RKO (cell line): ENCODE data around the gene HNRNPA0.
"Not testable (repeated sequence)": the region's sequence is repeated elsewhere in the genome, so short reads cannot be mapped to it uniquely, and the experiment has no call there.

Experiments used
- DNase-seq: peaks from one replicate; pipeline ENCODE4 v3.0.0-alpha.2; 2016; ENCODE audit warnings: low spot score

Gene HNRNPA0

DNA sequence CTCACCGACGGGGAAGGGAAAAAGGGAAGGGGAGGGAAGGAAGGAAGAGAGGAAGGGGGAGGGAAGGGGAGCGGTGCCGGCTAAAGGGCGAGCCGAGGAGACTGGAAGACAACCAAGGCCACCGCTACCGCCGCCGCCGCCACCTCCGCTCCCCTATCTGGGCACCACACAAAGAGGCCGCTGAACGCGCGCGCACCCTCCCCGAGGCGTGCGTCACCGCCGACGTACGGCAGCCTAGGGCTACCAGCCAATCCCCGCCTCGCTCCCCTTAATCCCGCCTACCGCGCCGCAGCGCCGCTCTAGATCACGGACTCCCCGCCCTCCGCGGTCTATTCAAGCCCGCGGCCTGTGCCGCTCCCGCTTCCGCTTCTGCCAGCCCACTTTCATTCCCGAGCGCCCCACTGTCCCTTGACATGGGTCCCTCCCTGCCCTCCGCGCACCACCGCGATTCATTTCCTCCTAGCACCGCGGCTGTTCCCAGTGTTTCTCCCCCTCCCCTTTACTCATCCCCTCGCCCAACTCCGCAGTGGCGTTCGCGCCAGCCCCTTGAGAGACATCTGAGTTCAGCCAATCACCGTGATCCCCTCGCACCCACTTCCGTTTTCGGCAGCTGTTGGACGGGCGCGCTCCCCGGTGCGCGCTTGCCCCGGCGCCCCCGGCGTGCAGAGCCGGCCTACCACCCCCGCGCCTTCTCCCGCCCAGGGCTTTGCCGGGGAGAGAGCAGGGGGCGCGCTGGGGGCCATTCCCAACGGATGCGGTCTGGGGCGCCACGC is at the start of gene HNRNPA0:
Gene HNRNPA0, minus strand, starts transcription at position 176 of the 773 bp plus-strand sequence. CDS start 297 bp downstream, outside the sequence.
- DNase-seq: peak; percentile 95

DNA sequence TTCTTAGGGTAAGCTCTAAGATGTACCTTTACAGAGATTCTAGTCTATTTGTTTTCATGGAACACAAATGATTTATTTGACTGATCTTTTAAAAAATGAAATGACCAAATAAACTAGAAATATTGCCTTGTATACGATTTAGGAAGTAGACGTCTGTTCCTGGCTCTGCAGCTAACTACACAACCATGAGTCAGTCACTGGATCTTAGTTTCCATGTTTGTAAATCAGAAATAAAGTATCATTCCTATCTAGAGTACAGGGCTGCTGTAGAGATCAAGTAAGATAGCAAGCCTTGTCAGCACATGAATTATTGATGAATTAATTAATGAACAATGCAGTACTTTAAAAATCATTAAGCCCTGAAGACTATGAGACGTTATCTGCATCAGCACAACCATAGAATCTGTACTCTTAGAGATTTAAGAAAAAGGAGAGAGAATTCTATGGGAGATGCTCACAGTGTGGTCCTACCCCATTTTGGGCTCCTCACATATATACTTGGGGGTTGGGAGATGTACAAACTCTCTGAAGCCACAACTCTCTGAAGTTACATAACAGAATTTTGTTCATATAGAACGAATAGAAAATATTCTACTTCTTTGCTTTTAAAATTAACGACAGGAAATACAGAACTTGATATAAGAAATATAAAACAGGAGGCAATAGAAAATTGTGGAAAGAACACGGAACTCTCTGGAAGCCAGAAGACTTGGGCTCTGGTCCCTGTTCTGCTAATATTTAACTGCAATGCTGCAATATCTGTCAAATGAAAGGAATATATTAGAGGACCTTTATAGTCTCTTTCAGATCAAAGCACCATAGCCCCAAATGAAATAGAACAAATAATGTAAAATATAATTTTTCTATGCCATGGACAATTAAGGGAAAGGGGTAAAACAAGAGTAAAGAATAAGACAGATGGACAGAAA is 48.4 kb upstream of the HNRNPA0 start:
- no peak for DNase-seq

DNA sequence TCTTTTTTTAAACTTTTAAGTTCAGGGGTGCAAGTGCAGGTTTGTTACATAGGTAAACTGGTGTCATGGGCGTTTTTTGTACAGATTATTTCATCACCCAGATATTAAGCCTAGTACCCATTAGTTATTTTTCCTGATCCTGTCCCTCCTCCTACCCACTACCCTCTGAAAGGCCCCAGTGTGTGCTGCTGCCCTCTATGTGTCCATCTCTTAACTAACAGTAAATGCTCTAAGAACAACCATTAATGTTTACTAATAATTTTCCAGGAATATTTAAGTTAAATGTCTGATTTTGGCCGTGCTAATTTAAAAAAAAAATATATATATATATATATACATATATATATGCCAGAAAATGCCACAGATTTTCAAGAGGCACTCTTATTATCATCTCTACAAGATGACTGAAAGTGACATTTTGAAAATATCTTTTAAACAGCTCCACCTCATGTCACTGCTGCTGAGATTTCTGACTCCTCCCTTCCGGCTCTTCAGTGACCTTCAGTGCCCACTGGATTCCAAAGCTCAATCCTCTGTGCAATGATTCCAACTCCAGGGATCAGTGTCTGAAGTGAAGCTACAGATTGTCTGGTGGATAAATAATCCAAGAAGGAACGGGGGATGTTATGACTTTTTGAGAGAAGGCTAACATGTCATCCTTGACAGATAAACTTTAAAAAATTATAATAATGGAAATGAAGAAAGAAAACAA is 46.7 kb upstream of the HNRNPA0 start:
- DNase-seq: no peak

DNA sequence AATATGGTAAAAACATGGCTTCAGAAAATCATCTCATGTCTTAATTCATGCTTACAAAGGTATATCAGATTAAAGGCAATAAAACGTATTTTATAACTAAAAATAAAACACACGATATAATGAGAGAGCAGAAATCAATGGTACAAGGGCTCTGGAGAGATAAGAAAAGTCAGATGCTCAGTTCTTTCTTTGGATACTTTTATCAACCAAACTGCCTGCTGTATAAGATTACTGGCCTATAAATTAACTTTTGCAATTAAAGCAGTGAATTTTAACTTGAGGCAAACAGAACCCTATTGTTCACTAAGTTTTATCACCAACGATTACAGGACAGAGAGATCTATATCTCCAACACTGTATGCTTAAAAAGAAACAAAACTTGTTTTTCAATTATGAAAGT is 42.1 kb upstream of the HNRNPA0 start:
- DNase-seq: no peak

DNA sequence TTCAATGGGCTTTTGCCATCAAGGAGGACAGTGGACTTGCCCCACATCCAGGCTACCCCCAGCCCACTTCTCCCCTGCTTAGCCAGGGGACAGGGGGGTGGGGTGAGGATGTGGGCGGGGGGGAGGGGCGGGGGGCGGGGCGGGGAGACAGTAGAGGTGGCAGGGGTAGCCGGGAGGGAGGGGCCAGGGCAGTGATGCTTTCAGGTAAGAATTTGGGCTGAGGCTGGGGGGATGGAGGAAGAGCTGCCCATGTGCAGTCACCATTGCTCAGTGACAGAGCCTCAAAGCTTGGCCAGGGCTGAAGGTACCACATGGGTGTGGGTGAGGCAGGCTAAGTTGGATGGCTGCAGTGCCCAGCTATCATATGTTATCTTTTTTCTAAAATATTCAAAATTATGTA is 40.7 kb upstream of the HNRNPA0 start:
- no peak for DNase-seq

DNA sequence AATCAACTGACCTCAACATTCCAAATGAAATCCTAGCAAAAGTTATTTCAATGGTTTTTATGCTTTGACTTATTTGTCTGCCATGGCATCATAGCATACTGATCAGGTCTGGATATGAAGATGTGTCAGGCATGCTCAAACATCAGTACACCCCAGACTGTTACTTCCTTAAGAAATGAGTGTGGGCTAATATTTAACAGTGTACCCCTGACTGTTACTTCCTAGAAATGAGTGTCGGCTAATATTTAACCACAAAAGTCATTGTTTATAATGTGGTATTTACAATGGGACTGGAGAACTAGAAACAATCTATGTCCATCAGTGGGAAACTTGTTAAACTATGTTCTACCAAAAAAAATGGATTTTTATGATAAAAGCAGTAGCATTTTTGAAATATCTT is 38.1 kb upstream of the HNRNPA0 start:
- DNase-seq: no peak

DNA sequence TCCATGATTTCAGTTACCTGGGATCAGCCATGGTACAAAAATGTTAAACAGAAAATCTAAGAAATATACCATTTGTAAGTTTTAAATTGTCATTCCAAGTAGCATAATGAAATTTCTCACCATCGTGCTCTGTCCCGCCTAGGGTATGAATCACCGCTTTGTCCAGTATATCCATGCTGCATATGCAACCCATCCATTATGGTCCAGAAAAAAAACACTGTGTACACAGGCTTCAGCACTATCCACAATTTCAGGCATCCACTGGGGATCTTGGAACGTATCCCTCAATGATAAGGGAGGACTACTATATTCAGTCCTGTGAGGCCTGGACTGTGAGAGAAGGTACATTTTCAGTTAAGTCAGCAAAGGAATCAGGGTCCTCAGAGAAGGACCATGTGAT is 37.6 kb upstream of the HNRNPA0 start:
- no peak for DNase-seq

DNA sequence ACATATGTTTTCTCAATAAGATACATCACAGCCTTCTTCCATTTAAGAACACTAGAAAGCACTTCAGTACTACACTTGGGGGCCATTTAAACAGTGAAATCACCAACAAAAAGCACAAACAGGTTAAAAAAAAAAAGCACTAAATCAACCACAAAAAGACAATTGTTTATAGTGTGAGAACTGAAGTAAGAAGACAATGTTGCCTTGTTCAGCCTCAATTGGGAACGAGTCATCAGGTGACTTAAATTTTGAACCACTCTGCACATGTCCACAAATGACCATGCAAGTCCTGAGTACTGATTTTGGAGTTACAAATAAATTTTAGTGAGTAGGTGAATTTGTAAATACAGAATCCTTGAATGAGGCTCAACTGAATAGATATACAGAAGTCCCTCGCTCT is 37.2 kb upstream of the HNRNPA0 start:
- DNase-seq: no peak

DNA sequence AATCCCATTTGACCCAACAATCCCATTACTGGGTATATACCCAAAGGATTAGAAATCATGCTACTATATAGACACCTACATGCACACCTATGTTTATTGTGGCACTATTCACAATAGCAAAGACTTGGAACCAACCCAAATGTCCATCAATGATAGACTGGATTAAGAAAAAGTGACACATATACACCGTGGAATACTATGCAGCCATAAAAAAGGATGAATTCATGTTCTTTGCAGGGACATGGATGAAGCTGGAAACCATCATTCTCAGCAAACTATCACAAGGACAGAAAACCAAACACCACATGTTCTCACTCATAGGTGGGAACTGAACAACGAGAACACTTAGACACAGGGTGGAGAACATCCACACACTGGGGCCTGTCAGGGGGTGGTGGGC is 34.4 kb upstream of the HNRNPA0 start:
- DNase-seq: not testable (repeated sequence)

DNA sequence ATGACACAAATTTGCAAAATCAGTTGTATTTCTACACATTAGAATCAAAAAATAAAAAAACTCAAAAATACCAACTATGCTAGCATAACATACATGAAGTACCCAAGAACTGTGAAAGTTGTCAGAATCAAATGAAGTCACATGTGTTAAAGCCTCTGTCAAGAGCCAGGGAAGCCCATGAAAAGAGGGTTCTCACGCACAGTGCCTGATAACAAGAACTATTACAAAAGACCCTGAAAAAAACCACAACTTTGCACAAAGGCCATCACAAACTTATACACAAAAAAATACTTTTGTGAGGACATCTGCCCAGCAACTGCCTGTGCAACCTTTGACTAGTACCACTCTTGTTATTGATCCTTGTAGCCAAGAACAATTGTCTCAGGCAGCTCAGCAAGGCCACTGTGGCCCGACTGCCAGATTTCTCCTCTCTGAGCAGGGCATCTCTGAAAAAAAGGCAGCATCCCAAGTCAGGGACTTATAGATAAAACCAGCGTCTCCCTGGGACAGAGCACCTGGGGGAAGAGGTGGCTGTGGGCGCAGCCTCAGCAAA is 28.9 kb upstream of the HNRNPA0 start:
- no peak for DNase-seq

DNA sequence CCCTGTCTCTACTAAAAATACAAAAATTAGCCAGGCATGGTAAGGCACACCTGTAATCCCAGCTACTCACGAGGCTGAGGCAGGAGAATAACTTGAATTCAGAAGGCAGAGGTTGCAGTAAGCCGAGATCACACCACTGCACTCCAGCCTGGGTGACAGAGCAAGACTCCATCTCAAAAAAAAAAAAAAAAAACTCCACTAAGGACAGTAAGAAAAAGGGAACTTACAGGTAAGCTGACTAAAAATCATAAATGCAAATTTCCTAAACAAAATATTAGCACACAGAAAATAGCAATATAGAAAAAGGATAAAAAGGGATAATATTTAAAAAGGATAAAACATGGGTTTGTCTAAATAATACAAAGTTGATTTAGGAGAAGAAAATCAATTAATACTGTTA is 27.9 kb upstream of the HNRNPA0 start:
- DNase-seq: no peak

DNA sequence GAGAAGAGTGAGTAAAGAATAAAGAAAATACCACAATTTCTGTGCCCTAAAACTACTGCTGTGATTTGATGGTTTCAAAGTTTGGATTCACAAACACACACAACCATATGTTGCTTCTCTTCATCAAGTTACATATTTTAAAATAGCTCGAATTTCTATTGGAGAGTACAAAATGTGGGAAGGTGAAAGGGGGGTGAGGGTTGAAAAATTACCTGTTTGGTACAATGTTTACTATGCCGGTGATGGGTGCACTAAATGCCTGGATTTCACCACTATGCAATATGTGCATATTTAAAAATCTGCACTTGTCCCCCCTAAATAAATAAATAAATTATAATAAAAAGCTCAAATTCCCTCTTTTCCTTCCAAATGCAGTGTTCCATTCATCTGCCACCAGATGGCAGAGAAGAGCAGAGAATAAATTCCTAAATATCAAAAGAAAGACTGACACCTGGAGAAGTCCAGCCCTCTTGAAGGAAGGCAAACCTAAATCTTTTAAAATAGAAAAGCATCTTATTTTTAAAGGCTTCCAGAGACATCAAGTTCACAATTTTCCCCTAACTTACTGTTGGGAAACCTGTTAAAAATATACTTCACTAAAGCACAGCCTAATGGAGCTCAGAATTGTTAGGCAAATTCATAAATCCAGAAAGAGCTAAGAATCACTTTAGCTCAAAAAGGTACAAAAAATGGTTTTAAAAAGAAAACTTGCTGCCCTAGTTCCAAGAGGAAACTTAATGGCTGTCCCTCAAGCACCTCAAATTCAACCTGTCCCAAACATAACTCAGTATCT is 24.8 kb upstream of the HNRNPA0 start:
- DNase-seq: peak; percentile 57

DNA sequence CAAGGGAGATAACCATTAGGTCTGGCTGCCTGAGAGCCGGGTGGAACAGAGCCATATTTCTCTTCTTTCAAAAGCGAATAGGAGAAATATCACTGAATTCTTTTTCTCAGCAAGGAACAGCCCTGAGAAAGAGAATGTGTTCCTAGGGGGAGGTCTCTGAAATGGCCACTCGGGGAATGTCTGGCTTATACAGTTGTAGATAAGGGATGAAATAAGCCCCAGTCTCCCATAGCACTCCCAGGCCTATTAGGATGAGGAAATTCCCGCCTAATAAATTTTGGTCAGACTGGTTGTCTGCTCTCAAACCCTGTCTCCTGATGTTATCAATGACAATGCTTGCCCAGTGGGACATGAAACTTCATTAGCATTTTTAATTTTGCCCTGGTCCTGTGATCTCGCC is 13.8 kb upstream of the HNRNPA0 start:
- not testable (repeated sequence) for DNase-seq

DNA sequence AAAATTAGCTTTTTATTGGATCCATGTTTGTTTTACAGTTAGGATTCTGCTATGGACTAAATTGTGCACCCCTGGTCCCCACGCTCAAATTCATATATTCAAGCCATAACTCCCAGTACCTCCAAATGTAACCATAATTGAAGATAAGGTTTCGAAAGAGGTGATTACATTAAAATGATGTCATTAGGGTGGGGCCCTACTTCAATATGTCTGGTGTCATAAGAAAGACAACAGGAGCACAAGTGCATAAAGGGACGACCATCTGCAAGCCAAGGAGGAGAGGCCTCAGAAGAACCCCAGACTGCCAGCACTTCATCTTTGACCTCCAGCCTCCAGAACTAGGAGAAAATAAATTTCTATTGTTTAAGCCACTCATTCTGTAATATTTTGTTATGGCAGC is 7.4 kb upstream of the HNRNPA0 start:
- DNase-seq: no peak

DNA sequence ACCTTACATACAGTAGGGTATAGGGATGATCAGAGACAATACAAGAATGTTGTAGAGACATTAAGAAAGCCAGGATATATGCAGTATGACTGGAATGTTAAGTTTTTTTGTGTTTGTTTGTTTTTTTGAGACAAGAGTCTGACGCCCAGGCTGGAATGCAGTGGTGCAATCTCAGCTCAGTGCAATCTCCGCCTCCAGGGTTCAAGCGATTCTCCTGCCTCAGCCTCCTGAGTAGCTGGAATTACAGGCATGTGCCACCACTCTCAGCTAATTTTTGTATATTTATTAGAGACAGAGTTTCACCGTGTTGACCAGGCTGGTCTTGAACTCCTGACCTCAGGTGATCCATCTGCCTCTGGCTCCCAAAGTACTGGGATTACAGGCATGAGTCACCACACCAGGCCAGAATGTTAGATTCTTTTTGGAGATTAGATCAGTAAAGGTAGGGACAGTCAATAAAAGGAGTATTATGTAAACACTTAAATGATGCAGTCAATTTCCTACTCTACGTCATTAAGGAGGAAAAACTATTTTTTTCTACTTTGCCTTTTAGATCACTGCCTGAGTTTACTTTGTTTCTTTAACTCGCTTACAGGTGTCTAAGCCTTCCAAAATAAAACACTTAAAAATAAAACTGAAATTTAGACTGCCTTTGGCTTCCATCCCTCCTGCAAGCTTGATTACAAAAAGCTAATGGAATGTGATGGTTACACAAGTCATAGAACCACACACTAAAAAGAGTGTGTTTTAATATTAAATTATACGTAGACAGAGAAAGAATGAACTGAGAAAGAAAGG is 6.8 kb upstream of the HNRNPA0 start:
- DNase-seq: no peak

DNA sequence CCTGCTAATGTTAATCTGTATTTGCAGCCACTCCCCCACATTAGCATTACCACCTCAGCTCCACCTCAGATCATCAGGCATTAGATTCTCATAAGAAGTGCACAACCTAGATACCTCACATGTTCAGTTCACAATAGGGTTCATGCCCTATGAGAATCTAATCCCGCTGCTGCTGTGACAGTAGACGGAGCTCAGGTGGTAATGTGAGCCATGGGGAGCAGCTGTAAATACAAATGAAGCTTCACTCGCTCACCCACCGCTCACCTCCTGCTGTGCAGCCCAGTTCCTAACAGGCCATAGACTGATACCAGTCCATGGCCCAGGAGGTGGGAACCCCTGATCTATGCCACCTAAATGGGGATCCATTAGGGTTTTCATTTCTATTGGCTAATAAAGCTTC is 6.1 kb upstream of the HNRNPA0 start:
- no peak for DNase-seq

DNA sequence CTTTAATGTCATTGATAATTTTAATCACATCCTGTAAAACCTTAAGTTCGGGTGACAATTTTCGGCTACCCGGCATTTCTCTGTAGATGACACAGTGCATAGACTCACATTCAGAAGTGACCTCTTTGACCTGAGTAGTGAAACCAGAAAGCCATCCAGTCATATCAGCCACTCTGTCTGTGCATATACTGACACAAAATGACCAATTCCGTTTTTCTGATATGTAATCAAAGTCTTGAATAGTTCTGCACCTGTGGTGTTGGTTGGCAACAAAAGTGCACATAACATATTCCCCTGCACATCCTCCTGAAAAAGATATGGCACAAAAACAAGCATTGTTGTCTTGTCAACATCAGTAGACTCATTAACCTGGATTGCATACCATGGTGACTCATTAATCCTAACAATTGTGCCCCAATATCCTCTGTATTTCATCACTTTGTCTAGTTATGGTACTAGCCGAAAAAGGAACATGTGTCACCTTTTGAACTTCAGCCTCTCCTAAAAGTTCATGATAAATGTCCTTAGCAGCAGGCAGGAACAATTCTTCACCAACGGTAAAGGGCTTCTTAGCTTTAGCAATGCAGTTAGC is 4.6 kb upstream of the HNRNPA0 start:
- DNase-seq: peak; percentile 47

DNA sequence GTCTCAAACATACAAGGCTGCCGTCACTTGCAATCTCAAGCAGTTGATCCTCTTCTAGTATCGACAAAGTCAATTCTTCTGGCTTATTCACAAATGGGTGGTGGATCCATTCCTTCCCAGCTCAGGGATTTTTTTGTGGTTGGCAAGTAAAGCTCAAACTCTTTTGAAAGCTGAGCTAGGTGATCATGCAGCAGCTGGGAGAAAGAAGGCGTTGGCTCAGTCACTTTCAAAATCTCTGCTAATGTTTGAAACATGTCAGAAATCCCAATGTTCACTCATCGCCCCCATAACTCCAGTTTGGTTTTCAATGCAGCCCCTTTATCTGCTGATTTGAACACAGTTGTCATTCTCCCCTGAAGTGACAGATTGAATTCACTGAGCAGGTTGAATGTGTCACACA is 4.0 kb upstream of the HNRNPA0 start:
- DNase-seq: no peak

DNA sequence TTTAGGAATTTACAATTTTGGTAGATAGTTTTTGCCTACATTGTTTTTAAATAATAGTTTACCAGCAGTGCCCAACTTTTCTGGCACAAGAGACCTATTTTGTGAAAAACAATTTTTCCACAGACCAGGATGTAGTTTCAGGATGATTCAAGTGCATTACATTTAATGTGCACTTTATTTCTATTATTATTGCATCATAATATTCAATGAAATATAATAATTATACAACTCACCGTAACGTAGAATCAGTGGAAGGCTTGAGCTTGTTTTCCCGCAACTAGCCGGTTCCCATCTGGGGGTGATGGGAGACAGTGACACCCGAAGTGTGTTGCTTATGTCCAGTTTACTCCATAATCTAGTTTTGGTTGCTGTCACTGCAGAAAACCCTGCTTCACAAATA is 3.5 kb upstream of the HNRNPA0 start:
- no peak for DNase-seq
